IMR-90 (cell line): Measurements from ENCODE around the gene TIPARP.

Experiments used
- BHLHE40 ChIP-seq: fragments of 150-350 bp; IDR thresholded peaks from 2 replicates; pipeline ENCODE4 v1.6.1; 2016; ENCODE audit warnings: mild to moderate bottlenecking, low read depth, low read length
- CEBPB ChIP-seq: IDR thresholded peaks from 2 replicates; pipeline ENCODE4 v1.6.1; 2012; ENCODE audit warnings: low read depth, low read length, improper control_type of control experiment
- MAFK ChIP-seq: IDR thresholded peaks from 2 replicates; pipeline ENCODE4 v1.6.1; 2012; ENCODE audit warnings: low read depth, low read length, improper control_type of control experiment
- MAZ ChIP-seq: IDR thresholded peaks from 2 replicates; pipeline ENCODE4 v1.6.1; 2012; ENCODE audit warnings: low read depth, mild to moderate bottlenecking, low read length, improper control_type of control experiment, moderate library complexity, borderline replicate concordance
- POLR2A ChIP-seq: IDR thresholded peaks from 2 replicates; pipeline ENCODE4 v1.6.1; 2012; ENCODE audit warnings: mild to moderate bottlenecking, low read depth, low read length
- RAD21 ChIP-seq: IDR thresholded peaks from 2 replicates; pipeline ENCODE4 v1.6.1; 2012; ENCODE audit warnings: low read length, improper control_type of control experiment
- RCOR1 ChIP-seq: IDR thresholded peaks from 2 replicates; pipeline ENCODE4 v1.6.1; 2012; ENCODE audit warnings: mild to moderate bottlenecking, low read length, improper control_type of control experiment; ENCODE audit not compliant: insufficient replicate concordance
- RFX5 ChIP-seq: IDR thresholded peaks from 2 replicates; pipeline ENCODE4 v1.8.0; 2012; ENCODE audit warnings: low read depth, mild to moderate bottlenecking, low read length, moderate library complexity
- SMC3 ChIP-seq: fragments of 150-350 bp; IDR thresholded peaks from 2 replicates; pipeline ENCODE4 v1.6.1; 2016; ENCODE audit warnings: low read depth, mild to moderate bottlenecking, antibody characterized with exemption, low read length, moderate library complexity
- TF ChIP-seq, protein P1 (sequence below): conservative IDR thresholded peaks from 2 replicates; pipeline ENCODE4 v1.5.1; 2012; ENCODE audit warnings: mild to moderate bottlenecking, low read depth, low read length, improper control_type of control experiment
- TF ChIP-seq, protein P2 (sequence below): fragments of 150-350 bp; IDR thresholded peaks from 2 replicates; pipeline ENCODE4 v1.6.1; 2016; ENCODE audit warnings: low read depth, mild to moderate bottlenecking, low read length, moderate library complexity, borderline replicate concordance
- TF ChIP-seq, protein P3 (sequence below): fragments of 150-350 bp; IDR thresholded peaks from 2 replicates; pipeline ENCODE4 v1.6.1; 2017; ENCODE audit warnings: mild to moderate bottlenecking, antibody characterized with exemption, low read length, low read depth

DNA sequence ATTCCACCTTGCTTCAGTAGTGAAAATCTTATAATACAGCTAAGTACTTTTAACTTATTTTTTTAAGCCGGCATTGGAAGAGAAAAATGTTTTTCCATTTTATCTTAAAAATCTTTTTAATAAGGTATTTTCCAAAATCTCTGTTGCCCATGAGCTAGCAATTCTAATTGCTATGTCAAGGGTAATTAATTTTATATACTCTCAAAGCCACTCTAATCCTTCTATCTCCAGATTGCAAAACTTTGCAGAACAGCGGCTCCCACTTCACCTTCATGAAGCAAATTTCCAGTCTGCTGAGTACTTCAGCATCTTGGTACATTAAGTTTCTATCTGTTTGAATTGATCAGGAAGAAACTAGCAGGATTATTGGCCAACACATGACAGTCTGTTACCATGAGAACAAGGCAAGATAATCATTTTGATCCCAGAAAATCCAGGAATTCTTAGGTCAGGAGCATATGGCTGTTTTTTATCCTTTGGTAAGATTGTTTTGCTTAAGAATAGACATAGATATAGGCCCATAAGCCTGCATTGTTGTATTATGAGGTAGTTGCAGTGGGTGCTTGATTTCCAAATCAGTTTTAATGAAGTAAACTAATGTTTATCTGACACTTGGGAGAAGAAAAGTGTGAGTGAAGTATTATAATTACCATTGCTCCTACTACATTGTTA is 6.0 kb downstream of the TIPARP start:
- TF ChIP-seq CEBPB (no peak), SMC3 (no peak), RAD21 (no peak), BHLHE40 (no peak), POLR2A (peak; percentile 46), RFX5 (no peak), MAFK (no peak), RCOR1 (no peak), MAZ (no peak)
- TF ChIP-seq, protein P1, sequence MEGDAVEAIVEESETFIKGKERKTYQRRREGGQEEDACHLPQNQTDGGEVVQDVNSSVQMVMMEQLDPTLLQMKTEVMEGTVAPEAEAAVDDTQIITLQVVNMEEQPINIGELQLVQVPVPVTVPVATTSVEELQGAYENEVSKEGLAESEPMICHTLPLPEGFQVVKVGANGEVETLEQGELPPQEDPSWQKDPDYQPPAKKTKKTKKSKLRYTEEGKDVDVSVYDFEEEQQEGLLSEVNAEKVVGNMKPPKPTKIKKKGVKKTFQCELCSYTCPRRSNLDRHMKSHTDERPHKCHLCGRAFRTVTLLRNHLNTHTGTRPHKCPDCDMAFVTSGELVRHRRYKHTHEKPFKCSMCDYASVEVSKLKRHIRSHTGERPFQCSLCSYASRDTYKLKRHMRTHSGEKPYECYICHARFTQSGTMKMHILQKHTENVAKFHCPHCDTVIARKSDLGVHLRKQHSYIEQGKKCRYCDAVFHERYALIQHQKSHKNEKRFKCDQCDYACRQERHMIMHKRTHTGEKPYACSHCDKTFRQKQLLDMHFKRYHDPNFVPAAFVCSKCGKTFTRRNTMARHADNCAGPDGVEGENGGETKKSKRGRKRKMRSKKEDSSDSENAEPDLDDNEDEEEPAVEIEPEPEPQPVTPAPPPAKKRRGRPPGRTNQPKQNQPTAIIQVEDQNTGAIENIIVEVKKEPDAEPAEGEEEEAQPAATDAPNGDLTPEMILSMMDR, result no peak
- TF ChIP-seq, protein P2, sequence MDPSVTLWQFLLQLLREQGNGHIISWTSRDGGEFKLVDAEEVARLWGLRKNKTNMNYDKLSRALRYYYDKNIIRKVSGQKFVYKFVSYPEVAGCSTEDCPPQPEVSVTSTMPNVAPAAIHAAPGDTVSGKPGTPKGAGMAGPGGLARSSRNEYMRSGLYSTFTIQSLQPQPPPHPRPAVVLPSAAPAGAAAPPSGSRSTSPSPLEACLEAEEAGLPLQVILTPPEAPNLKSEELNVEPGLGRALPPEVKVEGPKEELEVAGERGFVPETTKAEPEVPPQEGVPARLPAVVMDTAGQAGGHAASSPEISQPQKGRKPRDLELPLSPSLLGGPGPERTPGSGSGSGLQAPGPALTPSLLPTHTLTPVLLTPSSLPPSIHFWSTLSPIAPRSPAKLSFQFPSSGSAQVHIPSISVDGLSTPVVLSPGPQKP, result no peak
- TF ChIP-seq, protein P3, sequence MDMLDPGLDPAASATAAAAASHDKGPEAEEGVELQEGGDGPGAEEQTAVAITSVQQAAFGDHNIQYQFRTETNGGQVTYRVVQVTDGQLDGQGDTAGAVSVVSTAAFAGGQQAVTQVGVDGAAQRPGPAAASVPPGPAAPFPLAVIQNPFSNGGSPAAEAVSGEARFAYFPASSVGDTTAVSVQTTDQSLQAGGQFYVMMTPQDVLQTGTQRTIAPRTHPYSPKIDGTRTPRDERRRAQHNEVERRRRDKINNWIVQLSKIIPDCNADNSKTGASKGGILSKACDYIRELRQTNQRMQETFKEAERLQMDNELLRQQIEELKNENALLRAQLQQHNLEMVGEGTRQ, result no peak
